SJSA1 (cell line): ENCODE results near the gene GOT2. TPM values are rescaled to one million over a fixed set of nuclear protein-coding genes. Genes with fewer than 3 reads are reported as not detected.
A peak's percentile ranks its signal among the peaks of the same experiment; 100 is the strongest.
"Not testable (repeated sequence)": the region's sequence is repeated elsewhere in the genome, so short reads cannot be mapped to it uniquely, and the experiment has no call there.

Experiments
- DNase-seq, 2 experiments: peaks; one replicate each; pipeline ENCODE4 v3.0.0-alpha.2; 2015 to 2020; ENCODE audit warnings: low spot score in 2 of 2, low read depth in 1 of 2
- H3K27ac ChIP-seq: fragments of 250-450 bp; sonication (Bioruptor Pico); 2 replicates; pipeline ENCODE4 v1.5.1; 2020; ENCODE audit warnings: mild to moderate bottlenecking, moderate library complexity
- H3K27me3 ChIP-seq: fragments of 250-450 bp; sonication (Bioruptor Pico); replicated peaks from 2 replicates; pipeline ENCODE4 v1.5.1; 2020; ENCODE audit warnings: mild to moderate bottlenecking, moderate library complexity
- H3K36me3 ChIP-seq: fragments of 250-450 bp; sonication (Bioruptor Pico); 2 replicates; pipeline ENCODE4 v1.5.1; 2020; ENCODE audit warnings: mild to moderate bottlenecking
- H3K4me1 ChIP-seq: fragments of 250-450 bp; sonication (Bioruptor Pico); replicated peaks from 2 replicates; pipeline ENCODE4 v1.6.1; 2021; ENCODE audit warnings: mild to moderate bottlenecking
- H3K4me3 ChIP-seq: fragments of 250-450 bp; sonication (Bioruptor Pico); 2 replicates; pipeline ENCODE4 v1.5.1; 2020; ENCODE audit warnings: mild to moderate bottlenecking
- H3K9me3 ChIP-seq: fragments of 250-450 bp; sonication (Bioruptor Pico); replicated peaks from 2 replicates; pipeline ENCODE4 v1.5.1; 2020; ENCODE audit warnings: mild to moderate bottlenecking
- total RNA-seq: library from RNA; depleted of rRNA; stranded (reverse); fragments of >200 nt; shearing (Covaris generic); gene quantifications from 2 replicates; pipeline ENCODE4 v1.2.3, GENCODE V29; 2014

Gene GOT2
- total RNA-seq, 1 experiment from 2014 or later = 57.4 TPM

GRCh38 chr16:58686985-58687706, 47.0 kb downstream of the GOT2 start:
- peak in 1 of 2 experiments; percentile 19 for DNase-seq
- H3K9me3 ChIP-seq, H3K27ac ChIP-seq, H3K27me3 ChIP-seq, H3K4me3 ChIP-seq, H3K36me3 ChIP-seq: not testable (repeated sequence)
- peaks cover 12% of the 10 kb centered on the region for H3K4me1 ChIP-seq

- no peaks in the 10 kb centered on the region for H3K36me3 ChIP-seq
- no peak for DNase-seq
- H3K4me1 ChIP-seq = peaks cover 12% of the 10 kb centered on the region
- H3K9me3 ChIP-seq = no peaks in the 10 kb centered on the region
- H3K27me3 ChIP-seq = no peaks in the 10 kb centered on the region
- H3K27ac ChIP-seq = no peak overlapping the region
- peak overlapping the region; percentile 62 for H3K4me3 ChIP-seq
These were observed 49.0 kb downstream of the GOT2 start for GRCh38 chr16:58685084-58685449.

GRCh38 chr16:58684354-58685083, 49.6 kb downstream of the GOT2 start, which contains the start of gene SLC38A7:
SLC38A7 (minus strand) TSS chr16:58684770; CDS start chr16:58680126, 4,644 bp downstream.
- DNase-seq = peak; percentile 54 to 83
- Histone ChIP-seq H3K36me3 (peaks cover 4% of the 10 kb centered on the region; the same call in 1 of the 2 replicates), H3K4me3 (peak within 1 kb of the TSS; percentile 62), H3K4me1 (peaks cover 12% of the 10 kb centered on the region), H3K9me3 (no peaks in the 10 kb centered on the region), H3K27ac (peak within 1 kb of the TSS; percentile 10; the same call in 1 of the 2 replicates), H3K27me3 (no peaks in the 10 kb centered on the region)

- Histone ChIP-seq H3K4me1 (peaks cover 12% of the 10 kb centered on the region), H3K27ac (0 out of 2 replicates have a peak overlapping the region, but pooled peaks have one; percentile 10), H3K36me3 (peaks cover 4% of the 10 kb centered on the region; the same call in 1 of the 2 replicates), H3K27me3 (no peaks in the 10 kb centered on the region), H3K9me3 (no peaks in the 10 kb centered on the region), H3K4me3 (peak overlapping the region; percentile 62)
- DNase-seq = peak in 1 of 2 experiments; percentile 15
These were observed 50.1 kb downstream of the GOT2 start for GRCh38 chr16:58684001-58684353.

GRCh38 chr16:58679763-58680162, 54.4 kb downstream of the GOT2 start:
- DNase-seq = no peak
- peaks cover 18% of the 10 kb centered on the region for H3K36me3 ChIP-seq
- no peak overlapping the region for H3K27ac ChIP-seq
- H3K27me3 ChIP-seq = no peaks in the 10 kb centered on the region
- peaks cover 9% of the 10 kb centered on the region for H3K4me1 ChIP-seq
- H3K9me3 ChIP-seq = no peaks in the 10 kb centered on the region
- H3K4me3 ChIP-seq = no peak overlapping the region

- no peak overlapping the region for H3K27ac ChIP-seq
- H3K36me3 ChIP-seq = peaks cover 18% of the 10 kb centered on the region
- DNase-seq = no peak
- H3K4me3 ChIP-seq = no peak overlapping the region
- H3K4me1 ChIP-seq = peaks cover 3% of the 10 kb centered on the region
- no peaks in the 10 kb centered on the region for H3K9me3 ChIP-seq
- no peaks in the 10 kb centered on the region for H3K27me3 ChIP-seq
These were observed 55.4 kb downstream of the GOT2 start for GRCh38 chr16:58678716-58679115.

GRCh38 chr16:58678269-58678668, 55.8 kb downstream of the GOT2 start:
- Histone ChIP-seq H3K36me3 (peaks cover 18% of the 10 kb centered on the region), H3K9me3 (no peaks in the 10 kb centered on the region), H3K4me1 (no peaks in the 10 kb centered on the region; the same call in 1 of the 2 replicates), H3K27me3 (no peaks in the 10 kb centered on the region), H3K27ac (no peak overlapping the region), H3K4me3 (no peak overlapping the region)
- no peak for DNase-seq

- Histone ChIP-seq H3K36me3 (peaks cover 5% of the 10 kb centered on the region; the same call in 1 of the 2 replicates), H3K4me1 (no peaks in the 10 kb centered on the region), H3K27me3 (no peaks in the 10 kb centered on the region), H3K9me3 (no peaks in the 10 kb centered on the region), H3K4me3 (no peak overlapping the region), H3K27ac (no peak overlapping the region)
- no peak for DNase-seq
These were observed 63.1 kb downstream of the GOT2 start for GRCh38 chr16:58670946-58671583.

- H3K4me1 ChIP-seq = no peaks in the 10 kb centered on the region
- no peak for DNase-seq
- H3K4me3 ChIP-seq = no peak overlapping the region
- H3K36me3 ChIP-seq = no peaks in the 10 kb centered on the region
- H3K27me3 ChIP-seq = no peaks in the 10 kb centered on the region
- no peaks in the 10 kb centered on the region for H3K9me3 ChIP-seq
- no peak overlapping the region for H3K27ac ChIP-seq
These were observed 63.9 kb downstream of the GOT2 start for GRCh38 chr16:58670177-58670576.

- Histone ChIP-seq H3K36me3 (no peaks in the 10 kb centered on the region), H3K4me3 (no peak overlapping the region), H3K27me3 (no peaks in the 10 kb centered on the region), H3K27ac (no peak overlapping the region), H3K4me1 (no peaks in the 10 kb centered on the region), H3K9me3 (no peaks in the 10 kb centered on the region)
- DNase-seq = no peak
These were observed 68.9 kb downstream of the GOT2 start for GRCh38 chr16:58665200-58665599.

GRCh38 chr16:58661199-58661830, 72.8 kb downstream of the GOT2 start:
- peak; percentile 54 to 69 for DNase-seq
- H3K27ac ChIP-seq = no peak overlapping the region
- no peaks in the 10 kb centered on the region for H3K9me3 ChIP-seq
- H3K36me3 ChIP-seq = no peaks in the 10 kb centered on the region
- no peaks in the 10 kb centered on the region for H3K27me3 ChIP-seq
- no peaks in the 10 kb centered on the region for H3K4me1 ChIP-seq
- no peak overlapping the region for H3K4me3 ChIP-seq

- not testable (repeated sequence) for DNase-seq, H3K27ac ChIP-seq, H3K9me3 ChIP-seq, H3K4me1 ChIP-seq, H3K27me3 ChIP-seq, H3K36me3 ChIP-seq, H3K4me3 ChIP-seq
These were observed 74.2 kb downstream of the GOT2 start for GRCh38 chr16:58659911-58660310.

GRCh38 chr16:58658796-58659211, 75.3 kb downstream of the GOT2 start:
- DNase-seq = no peak
- Histone ChIP-seq H3K27me3 (no peaks in the 10 kb centered on the region), H3K9me3 (no peaks in the 10 kb centered on the region), H3K4me1 (no peaks in the 10 kb centered on the region), H3K36me3 (no peaks in the 10 kb centered on the region), H3K27ac (no peak overlapping the region), H3K4me3 (no peak overlapping the region)
